BLaER1 (cell line): ENCODE data around the gene IYD.

Experiments used
- H3K27ac ChIP-seq: shearing (Covaris generic); formaldehyde crosslinking; 2 replicates; pipeline ENCODE4 v1.8.1; 2022
- H3K27me3 ChIP-seq: shearing (Covaris generic); formaldehyde crosslinking; 2 replicates; pipeline ENCODE4 v1.8.1; 2022
- H3K36me3 ChIP-seq: shearing (Covaris generic); formaldehyde crosslinking; 2 replicates; pipeline ENCODE4 v1.8.1; 2022
- H3K4me1 ChIP-seq: shearing (Covaris generic); formaldehyde crosslinking; 2 replicates; pipeline ENCODE4 v1.8.1; 2022
- H3K4me2 ChIP-seq: shearing (Covaris generic); formaldehyde crosslinking; 2 replicates; pipeline ENCODE4 v1.8.1; 2022
- H3K4me3 ChIP-seq: shearing (Covaris generic); formaldehyde crosslinking; 2 replicates; pipeline ENCODE4 v1.8.1; 2022
- H3K9ac ChIP-seq: shearing (Covaris generic); formaldehyde crosslinking; 2 replicates; pipeline ENCODE4 v1.8.1; 2022
- H3K9me3 ChIP-seq: shearing (Covaris generic); formaldehyde crosslinking; 2 replicates; pipeline ENCODE4 v1.8.1; 2022
- H4K20me1 ChIP-seq: shearing (Covaris generic); formaldehyde crosslinking; 2 replicates; pipeline ENCODE4 v1.8.1; 2022
- Cebpa-rat ChIP-seq: shearing (Covaris generic); IDR thresholded peaks from 2 replicates; pipeline ENCODE4 v1.8.1; 2022

Gene IYD

GRCh38 chr6:150349546-150349945, 19.3 kb upstream of the IYD start:
- H3K4me2 ChIP-seq = no peak overlapping the region
- no peak overlapping the region for H3K27ac ChIP-seq
- H3K9ac ChIP-seq = no peak overlapping the region
- H4K20me1 ChIP-seq = no peaks in the 10 kb centered on the region
- no peaks in the 10 kb centered on the region for H3K9me3 ChIP-seq
- TF ChIP-seq Cebpa-rat = no peak
- no peaks in the 10 kb centered on the region for H3K27me3 ChIP-seq
- H3K4me3 ChIP-seq = no peak overlapping the region
- H3K4me1 ChIP-seq = no peaks in the 10 kb centered on the region
- H3K36me3 ChIP-seq = no peaks in the 10 kb centered on the region

- Histone ChIP-seq H3K4me1 (no peaks in the 10 kb centered on the region), H3K9me3 (no peaks in the 10 kb centered on the region), H3K4me3 (no peak overlapping the region), H3K27me3 (no peaks in the 10 kb centered on the region), H3K4me2 (no peak overlapping the region), H3K9ac (no peak overlapping the region), H4K20me1 (no peaks in the 10 kb centered on the region), H3K27ac (no peak overlapping the region), H3K36me3 (no peaks in the 10 kb centered on the region)
- no peak for TF ChIP-seq Cebpa-rat
These were observed 16.2 kb upstream of the IYD start for GRCh38 chr6:150352321-150353296.

GRCh38 chr6:150353445-150353844, 15.4 kb upstream of the IYD start:
- Histone ChIP-seq H4K20me1 (no peaks in the 10 kb centered on the region), H3K36me3 (no peaks in the 10 kb centered on the region), H3K9ac (no peak overlapping the region), H3K27ac (no peak overlapping the region), H3K4me2 (no peak overlapping the region), H3K27me3 (no peaks in the 10 kb centered on the region), H3K9me3 (no peaks in the 10 kb centered on the region), H3K4me1 (no peaks in the 10 kb centered on the region), H3K4me3 (no peak overlapping the region)
- TF ChIP-seq Cebpa-rat = no peak

- Histone ChIP-seq H3K9me3 (no peaks in the 10 kb centered on the region), H4K20me1 (no peaks in the 10 kb centered on the region), H3K27ac (no peak overlapping the region), H3K4me1 (no peaks in the 10 kb centered on the region), H3K4me3 (no peak overlapping the region), H3K27me3 (no peaks in the 10 kb centered on the region), H3K36me3 (no peaks in the 10 kb centered on the region), H3K9ac (no peak overlapping the region), H3K4me2 (no peak overlapping the region)
- no peak for TF ChIP-seq Cebpa-rat
These were observed 13.8 kb upstream of the IYD start for GRCh38 chr6:150354754-150355571.

GRCh38 chr6:150355932-150356331, 12.9 kb upstream of the IYD start:
- peaks cover under 1% of the 10 kb centered on the region; the same call in 1 of the 2 replicates for H3K4me1 ChIP-seq
- no peak overlapping the region for H3K9ac ChIP-seq
- H3K36me3 ChIP-seq = no peaks in the 10 kb centered on the region
- H3K27ac ChIP-seq = no peak overlapping the region
- H4K20me1 ChIP-seq = no peaks in the 10 kb centered on the region
- H3K4me2 ChIP-seq = no peak overlapping the region
- H3K4me3 ChIP-seq = no peak overlapping the region
- no peaks in the 10 kb centered on the region for H3K9me3 ChIP-seq
- H3K27me3 ChIP-seq = no peaks in the 10 kb centered on the region
- TF ChIP-seq Cebpa-rat = no peak

- Histone ChIP-seq H3K36me3 (no peaks in the 10 kb centered on the region), H3K9me3 (no peaks in the 10 kb centered on the region), H3K27ac (no peak overlapping the region), H3K4me3 (no peak overlapping the region), H4K20me1 (no peaks in the 10 kb centered on the region), H3K9ac (no peak overlapping the region), H3K4me1 (peaks cover 33% of the 10 kb centered on the region), H3K4me2 (peak overlapping the region; percentile 40; the same call in 1 of the 2 replicates), H3K27me3 (no peaks in the 10 kb centered on the region)
- no peak for TF ChIP-seq Cebpa-rat
These were observed 6.9 kb upstream of the IYD start for GRCh38 chr6:150361876-150362275.

GRCh38 chr6:150363733-150364132, 5.1 kb upstream of the IYD start:
- Histone ChIP-seq H3K4me1 (peaks cover 33% of the 10 kb centered on the region), H3K9me3 (no peaks in the 10 kb centered on the region), H3K27me3 (no peaks in the 10 kb centered on the region), H3K27ac (no peak overlapping the region), H3K9ac (no peak overlapping the region), H3K36me3 (no peaks in the 10 kb centered on the region), H3K4me3 (no peak overlapping the region), H4K20me1 (no peaks in the 10 kb centered on the region), H3K4me2 (peak overlapping the region; percentile 61)
- TF ChIP-seq Cebpa-rat = no peak

GRCh38 chr6:150366118-150366778, 2.6 kb upstream of the IYD start:
- Histone ChIP-seq H3K9me3 (no peaks in the 10 kb centered on the region), H3K4me1 (peaks cover 29% of the 10 kb centered on the region), H4K20me1 (no peaks in the 10 kb centered on the region), H3K4me2 (no peak overlapping the region), H3K4me3 (no peak overlapping the region), H3K36me3 (no peaks in the 10 kb centered on the region), H3K27me3 (no peaks in the 10 kb centered on the region), H3K9ac (no peak overlapping the region), H3K27ac (no peak overlapping the region)
- TF ChIP-seq Cebpa-rat = no peak

- no peak for TF ChIP-seq Cebpa-rat
- no peak overlapping the region for H3K4me3 ChIP-seq
- H3K9me3 ChIP-seq = no peaks in the 10 kb centered on the region
- H3K27me3 ChIP-seq = no peaks in the 10 kb centered on the region
- no peak overlapping the region for H3K9ac ChIP-seq
- H3K4me1 ChIP-seq = no peaks in the 10 kb centered on the region
- no peak overlapping the region for H3K27ac ChIP-seq
- no peaks in the 10 kb centered on the region for H4K20me1 ChIP-seq
- H3K4me2 ChIP-seq = no peak overlapping the region
- H3K36me3 ChIP-seq = no peaks in the 10 kb centered on the region
These were observed 596 bp downstream of the IYD start for GRCh38 chr6:150369408-150369807.
